ENCODE measurements around the gene IFIT1.

The IFIT1 gene

GRCh38 chr10:89352802-89353201 lies 39.6 kb upstream of the IFIT1 start:
- no peak for DNase-seq (ENCODE audit: low read depth, low spot score)
- no peak for TF ChIP-seq CTCF (IDR thresholded peaks at IDR 0.05; ENCODE audit: insufficient read depth, low read length, missing control alignments)
- no peak overlapping the region for H3K4me3 ChIP-seq (ENCODE audit: low read depth, low read length)
- CTCF ChIA-PET: interaction anchor here (0.6 to 3.1 kb wide), 5 partner anchors 9 to 308 kb away, joined by 3 to 24 read pairs (median 3); no protein-coding TSS in a partner anchor
- POLR2A ChIA-PET: interaction anchor here (0.9 to 2.1 kb wide), 3 partner anchors 12 to 51 kb away, joined by 3 to 9 read pairs (median 4); partner anchors contain the start of gene IFIT2

GRCh38 chr10:89355394-89355931 lies 37.0 kb upstream of the IFIT1 start:
- CTCF ChIA-PET: interaction anchor here (0.8 to 6.8 kb wide), 3 partner anchors 8 to 99 kb away, joined by 3 to 75 read pairs (median 6); no protein-coding TSS in a partner anchor
- DNase-seq (ENCODE audit: low read depth, low spot score): no peak
- no peak overlapping the region for H3K4me3 ChIP-seq (ENCODE audit: low read depth, low read length)
- POLR2A ChIA-PET: no interaction called here
- TF ChIP-seq CTCF (IDR thresholded peaks at IDR 0.05; ENCODE audit: insufficient read depth, low read length, missing control alignments): no peak

- POLR2A ChIA-PET: no interaction called here
- H3K4me3 ChIP-seq (ENCODE audit: low read depth, low read length): no peak overlapping the region
- CTCF ChIA-PET: interaction anchor here (1.3 to 6.8 kb wide), 3 partner anchors 11 to 33 kb away, joined by 3 to 75 read pairs (median 4); no protein-coding TSS in a partner anchor
- DNase-seq (ENCODE audit: low read depth, low spot score): no peak
- TF ChIP-seq CTCF (IDR thresholded peaks at IDR 0.05; ENCODE audit: insufficient read depth, low read length, missing control alignments): no peak
Measured at GRCh38 chr10:89357096-89357495, 35.3 kb upstream of the IFIT1 start.

- H3K4me3 ChIP-seq (ENCODE audit: low read depth, low read length): no peak overlapping the region
- no peak for TF ChIP-seq CTCF (IDR thresholded peaks at IDR 0.05; ENCODE audit: insufficient read depth, low read length, missing control alignments)
- POLR2A ChIA-PET: no interaction called here
- DNase-seq (ENCODE audit: low read depth, low spot score): no peak
- CTCF ChIA-PET: interaction anchor here (1.6 to 6.8 kb wide), 2 partner anchors 10 to 32 kb away, joined by 4 to 75 read pairs; no protein-coding TSS in a partner anchor
Measured at GRCh38 chr10:89357975-89358374, 34.4 kb upstream of the IFIT1 start.

- DNase-seq (ENCODE audit: low read depth, low spot score): no peak
- ChIA-PET POLR2A (no interaction called here), CTCF (interaction anchor here (1.0 to 6.8 kb wide), 2 partner anchors 8 to 37 kb away, joined by 3 to 75 read pairs; no protein-coding TSS in a partner anchor)
- TF ChIP-seq CTCF (IDR thresholded peaks at IDR 0.05; ENCODE audit: insufficient read depth, low read length, missing control alignments): no peak
- no peak overlapping the region for H3K4me3 ChIP-seq (ENCODE audit: low read depth, low read length)
Measured at GRCh38 chr10:89360157-89360556, 32.3 kb upstream of the IFIT1 start.

GRCh38 chr10:89362929-89363328 lies 29.5 kb upstream of the IFIT1 start:
- CTCF ChIA-PET: interaction anchor here (1.2 to 2.1 kb wide), 2 partner anchors 8 to 9 kb away, joined by 3 to 6 read pairs; no protein-coding TSS in a partner anchor
- H3K4me3 ChIP-seq (ENCODE audit: low read depth, low read length): no peak overlapping the region
- POLR2A ChIA-PET: no interaction called here
- DNase-seq (ENCODE audit: low read depth, low spot score): no peak
- TF ChIP-seq CTCF (IDR thresholded peaks at IDR 0.05; ENCODE audit: insufficient read depth, low read length, missing control alignments): no peak
